GM21381 (cell line): ENCODE results near the gene FAM50B.

Source experiments
- ATAC-seq: cut with Tn5 transposase; IDR thresholded peaks from one replicate; pipeline ENCODE4 v1.9.1; 2021; ENCODE audit warnings: mild to moderate bottlenecking, moderate library complexity; ENCODE audit not compliant: unreplicated experiment

The FAM50B gene

GRCh38 chr6:3891883-3892282 is 42.7 kb downstream of the FAM50B start:
- ATAC-seq: no peak

- no peak for ATAC-seq
Observed at GRCh38 chr6:3892603-3893002, 43.4 kb downstream of the FAM50B start.

DNA sequence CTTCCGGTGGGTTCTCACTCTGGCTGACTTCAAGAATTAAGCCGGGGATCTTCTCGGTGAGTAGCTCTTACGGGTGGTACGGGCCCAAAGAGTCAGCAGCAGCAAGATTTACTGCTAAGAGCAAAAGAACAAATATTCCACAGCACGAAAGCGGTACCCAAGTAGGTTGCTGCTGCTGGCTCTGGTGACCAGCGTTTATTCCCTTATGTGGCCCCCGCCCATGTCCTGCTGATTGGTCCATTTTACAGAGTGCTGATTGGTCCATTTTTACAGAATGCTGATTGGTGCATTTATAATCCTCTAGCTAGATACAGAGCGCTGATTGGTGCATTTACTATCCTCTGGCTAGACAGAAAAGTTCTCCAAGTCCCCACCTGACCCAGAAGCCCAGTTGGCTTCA is 44.3 kb downstream of the FAM50B start:
- ATAC-seq: no peak

DNA sequence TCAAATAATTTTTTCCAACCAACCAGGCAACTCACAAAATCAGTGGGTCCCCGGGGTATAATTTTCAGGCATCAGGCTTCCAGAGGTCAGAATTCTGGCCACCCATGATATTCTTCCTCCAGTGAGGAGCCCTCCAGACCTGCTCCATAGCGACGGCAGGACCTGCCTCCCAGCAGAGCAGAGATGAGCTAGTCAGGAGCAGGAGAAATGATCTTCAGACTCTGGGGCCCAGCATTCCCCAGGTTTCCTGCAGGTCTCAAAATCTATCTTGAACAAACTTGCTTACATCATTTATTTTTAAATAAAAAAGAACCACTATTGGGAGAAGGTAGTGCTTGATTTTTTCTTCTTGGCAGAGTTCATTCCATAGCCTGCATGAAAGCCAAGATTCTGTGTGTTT is 44.7 kb downstream of the FAM50B start:
- ATAC-seq: no peak

DNA sequence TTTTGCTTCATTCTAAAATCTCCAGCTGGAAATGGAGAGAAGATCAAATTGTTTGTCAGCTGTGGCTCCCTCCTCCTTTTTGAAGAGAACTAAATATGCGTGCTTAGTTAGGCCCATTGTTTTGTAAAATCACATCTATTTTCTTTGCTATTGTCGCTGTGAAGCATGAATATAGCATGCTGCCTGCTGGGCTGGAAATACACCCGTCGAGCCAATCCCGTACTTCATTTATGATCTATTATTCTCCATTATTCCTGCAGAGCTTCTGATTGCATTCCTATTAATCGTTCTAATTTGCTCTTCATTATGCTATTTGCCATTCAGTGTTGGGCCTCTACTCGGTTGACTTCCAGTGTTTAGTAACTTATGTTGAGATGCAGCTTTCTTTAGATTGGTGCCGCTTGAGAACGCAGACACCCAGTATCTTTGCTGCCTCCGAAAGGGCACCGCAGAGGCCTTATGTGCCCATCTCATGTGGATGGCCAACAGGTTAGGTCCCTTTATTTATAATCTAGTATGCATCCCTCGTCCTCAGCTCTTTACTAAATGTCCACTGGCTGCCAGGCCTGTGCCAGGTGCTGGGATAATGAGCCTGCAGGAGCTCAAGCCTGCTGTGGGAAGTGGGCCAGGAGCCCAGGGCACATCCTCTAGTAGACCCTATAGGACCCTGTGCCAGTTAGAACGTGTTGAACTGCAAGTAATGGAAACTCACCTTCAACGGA is 45.6 kb downstream of the FAM50B start:
- ATAC-seq: no peak

GRCh38 chr6:3895312-3895653 is 46.1 kb downstream of the FAM50B start:
- ATAC-seq: no peak

DNA sequence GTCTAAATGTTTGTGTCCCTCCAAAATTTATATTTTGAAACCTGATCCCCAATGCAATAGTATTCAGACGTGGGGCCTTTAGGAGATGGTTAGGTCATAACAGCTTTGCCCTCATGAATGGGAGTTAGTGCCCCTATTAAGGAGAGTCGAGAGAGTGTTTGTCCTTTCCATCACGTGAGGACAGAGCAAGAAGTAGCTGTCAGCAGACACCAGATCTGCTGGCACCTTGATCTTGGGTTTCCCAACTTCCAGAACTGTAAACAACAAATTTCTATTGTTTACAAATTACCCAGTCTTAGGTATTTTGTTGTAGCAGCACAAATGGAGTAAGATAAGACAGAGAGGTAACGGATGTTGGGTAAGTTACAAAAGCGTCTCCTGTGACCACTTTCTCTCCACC is 46.6 kb downstream of the FAM50B start:
- ATAC-seq: no peak

DNA sequence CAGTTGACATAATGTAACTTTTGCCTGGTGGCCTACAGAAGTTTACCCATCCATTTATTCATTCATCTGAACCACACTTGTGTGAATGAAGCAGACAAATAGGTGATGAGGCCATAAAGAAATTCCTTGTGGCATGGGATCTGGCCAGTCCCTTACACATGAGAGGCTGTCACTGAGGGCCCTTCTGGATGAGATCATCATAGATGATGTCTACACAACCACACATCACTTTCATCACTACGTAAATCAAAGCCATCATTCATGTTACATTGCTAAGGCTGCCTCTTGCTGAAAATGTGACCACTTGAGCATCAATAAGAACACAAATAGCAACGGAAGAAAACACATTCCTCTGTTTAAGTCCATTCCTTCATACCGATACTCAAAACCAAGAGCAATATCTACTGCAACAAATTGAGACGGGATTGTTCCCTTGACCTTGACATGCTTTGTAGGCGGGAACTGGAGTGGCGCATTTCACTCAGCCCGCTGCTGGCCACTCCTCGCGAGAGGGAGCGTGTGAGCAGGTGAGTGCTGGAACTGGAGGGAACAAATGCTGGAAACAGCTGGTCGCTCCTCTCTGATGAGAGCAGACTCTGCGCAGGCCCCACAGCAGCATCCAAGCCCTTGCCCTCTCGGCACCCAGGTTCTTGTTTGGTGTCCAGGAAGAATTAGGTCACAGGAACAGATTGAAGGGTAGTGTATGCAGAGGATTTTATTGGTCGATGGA is 49.3 kb downstream of the FAM50B start:
- ATAC-seq: no peak

DNA sequence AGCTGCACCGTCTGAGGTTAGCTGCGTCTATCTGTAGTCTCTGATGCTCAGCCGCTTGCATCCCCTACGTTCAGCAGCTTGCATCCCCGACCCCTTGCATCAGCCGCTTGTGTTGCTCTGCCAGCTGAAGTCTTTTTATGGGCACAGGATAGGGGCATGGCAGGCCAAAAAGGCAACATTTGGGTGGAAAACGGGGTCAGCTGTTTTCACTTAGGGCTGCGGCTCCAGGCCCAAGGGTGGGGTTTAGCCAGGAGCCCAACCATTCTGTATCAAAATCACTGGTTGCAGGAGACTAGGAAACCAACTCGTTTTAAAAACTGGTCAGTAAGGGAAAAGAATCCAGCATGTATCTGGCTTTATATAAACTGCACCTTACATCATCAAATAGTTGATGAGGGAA is 49.9 kb downstream of the FAM50B start:
- ATAC-seq: no peak

DNA sequence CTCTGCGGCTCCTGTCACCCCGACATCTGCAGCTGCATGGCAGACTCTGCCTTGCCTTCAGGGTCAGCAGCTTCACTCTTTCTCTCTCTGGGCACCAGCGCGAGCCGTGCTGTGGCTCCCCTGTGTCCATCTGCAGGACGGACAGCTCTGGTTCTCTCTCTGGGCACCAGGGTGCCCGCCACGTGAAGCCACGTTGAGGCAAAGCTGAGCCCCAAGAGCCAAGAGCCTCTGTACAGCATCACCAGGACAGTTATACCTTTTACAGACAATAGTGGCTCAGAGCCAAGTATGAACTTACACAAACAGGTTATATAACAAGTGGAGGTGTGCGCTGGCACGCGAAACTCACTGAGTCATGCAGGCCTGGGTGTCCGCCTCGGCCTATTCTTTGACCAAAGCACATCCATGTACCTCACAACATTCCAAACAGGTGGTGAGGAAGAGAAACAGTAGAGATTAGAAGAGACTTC is 50.8 kb downstream of the FAM50B start:
- no peak for ATAC-seq
